IMR-90 (cell line): ENCODE measurements around the gene EPM2AIP1. TPM values are rescaled to one million over a fixed set of nuclear protein-coding genes. Genes with fewer than 3 reads are reported as not detected.

Experiments
- ATAC-seq: fragments of 200-7000 bp; cut with Tn5 transposase; 2 replicates; pipeline ENCODE4 v1.9.1; 2020; ENCODE audit warnings: low read depth, mild to moderate bottlenecking, moderate library complexity
- BruUV-seq: library from RNA; stranded (reverse); fragments of 400-500 nt; replicated peaks from 2 replicates; lab custom pipeline; 2021; lab: Mats Ljungman, UMichigan
- CTCF ChIA-PET: fragments of 300-600 bp; formaldehyde crosslinking; extraction: SDS; loops from one replicate; lab custom pipeline; 2021; ENCODE audit warnings: antibody characterized with exemption; lab: Yijun Ruan, JAX
- POLR2A ChIA-PET: fragments of 300-600 bp; sonication (Branson Sonifier 250); formaldehyde crosslinking; loops from one replicate; lab custom pipeline; 2022; ENCODE audit warnings: antibody characterized with exemption; ENCODE audit not compliant: unreplicated experiment; lab: Charles Lee
- DNase-seq: peaks from one replicate; pipeline ENCODE4 v3.0.0; 2013
- H2AFZ ChIP-seq: replicated peaks from 2 replicates; pipeline ENCODE3; 2013; ENCODE audit warnings: low read length, mild to moderate bottlenecking; ENCODE audit not compliant: poor library complexity
- H2AK5ac ChIP-seq: 2 replicates; pipeline ENCODE4 v1.6.1; 2013; ENCODE audit warnings: low read depth, low read length, inconsistent platforms
- H2AK9ac ChIP-seq: replicated peaks from 2 replicates; pipeline ENCODE3; 2013; ENCODE audit warnings: mild to moderate bottlenecking, low read depth, low read length, moderate library complexity; ENCODE audit not compliant: poor library complexity
- H2BK120ac ChIP-seq: 2 replicates; pipeline ENCODE4 v1.6.1; 2013; ENCODE audit warnings: low read depth, low read length, inconsistent platforms
- H2BK15ac ChIP-seq: 3 replicates; pipeline ENCODE4 v1.6.1; 2013; ENCODE audit warnings: low read depth, low read length, inconsistent platforms
- H2BK20ac ChIP-seq: 2 replicates; pipeline ENCODE4 v1.6.1; 2013; ENCODE audit warnings: low read depth, mild to moderate bottlenecking, inconsistent platforms, low read length, moderate library complexity
- H2BK5ac ChIP-seq: 2 replicates; pipeline ENCODE4 v1.6.1; 2013; ENCODE audit warnings: mild to moderate bottlenecking, low read depth, low read length, inconsistent platforms; ENCODE audit not compliant: poor library complexity, severe bottlenecking
- H3K14ac ChIP-seq: replicated peaks from 2 replicates; pipeline ENCODE4 v1.6.1; 2013; ENCODE audit warnings: low read depth, low read length, inconsistent platforms
- H3K18ac ChIP-seq: 2 replicates; pipeline ENCODE4 v1.6.1; 2013; ENCODE audit warnings: low read depth, low read length, control low read depth
- H3K23ac ChIP-seq: 2 replicates; pipeline ENCODE4 v1.6.1; 2013; ENCODE audit warnings: low read depth, low read length, inconsistent platforms
- H3K27ac ChIP-seq: 2 replicates; pipeline ENCODE4 v1.5.1; 2013; ENCODE audit warnings: mild to moderate bottlenecking, control low read depth, low read length; ENCODE audit not compliant: insufficient read depth
- H3K27me3 ChIP-seq: 2 replicates; pipeline ENCODE4 v1.6.1; 2013; ENCODE audit warnings: low read length; ENCODE audit not compliant: control insufficient read depth, insufficient read depth
- H3K36me3 ChIP-seq: 2 replicates; pipeline ENCODE4 v1.6.1; 2013; ENCODE audit warnings: low read length, mixed read lengths; ENCODE audit not compliant: control insufficient read depth, insufficient read depth
- H3K4ac ChIP-seq: 2 replicates; pipeline ENCODE4 v1.6.1; 2013; ENCODE audit warnings: low read depth, low read length, inconsistent platforms
- H3K4me1 ChIP-seq: 2 replicates; pipeline ENCODE4 v1.6.1; 2013; ENCODE audit warnings: low read length, mixed read lengths; ENCODE audit not compliant: control insufficient read depth, insufficient read depth
- H3K4me2 ChIP-seq: 2 replicates; pipeline ENCODE4 v1.6.1; 2013; ENCODE audit warnings: low read depth, mild to moderate bottlenecking, control low read depth, low read length, moderate library complexity
- H3K4me3 ChIP-seq: 2 replicates; pipeline ENCODE4 v1.5.1; 2013; ENCODE audit warnings: low read depth, mild to moderate bottlenecking, control low read depth, low read length, moderate library complexity; ENCODE audit not compliant: insufficient read depth
- H3K56ac ChIP-seq: 2 replicates; pipeline ENCODE4 v1.6.1; 2013; ENCODE audit warnings: low read length, inconsistent platforms; ENCODE audit not compliant: insufficient read depth; ENCODE audit errors: extremely low read depth
- H3K79me1 ChIP-seq, 2 experiments: 2 replicates each; pipeline ENCODE4 v1.6.1; 2013; ENCODE audit warnings: low read length in 2 of 2, inconsistent platforms in 1 of 2, low read depth in 1 of 2
- H3K9ac ChIP-seq: 2 replicates; pipeline ENCODE4 v1.6.1; 2013; ENCODE audit warnings: low read depth, low read length, control low read depth
- H3K9me1 ChIP-seq: 2 replicates; pipeline ENCODE4 v1.6.1; 2013; ENCODE audit warnings: low read length, inconsistent platforms; ENCODE audit not compliant: insufficient read depth
- H3K9me3 ChIP-seq: 2 replicates; pipeline ENCODE4 v1.6.1; 2013; ENCODE audit warnings: low read length; ENCODE audit not compliant: control insufficient read depth, insufficient read depth
- H4K20me1 ChIP-seq: 2 replicates; pipeline ENCODE4 v1.6.1; 2013; ENCODE audit warnings: low read length, inconsistent platforms; ENCODE audit not compliant: insufficient read depth
- H4K5ac ChIP-seq: 2 replicates; pipeline ENCODE4 v1.6.1; 2013; ENCODE audit warnings: mild to moderate bottlenecking, low read depth, low read length, control low read depth
- H4K8ac ChIP-seq, 2 experiments: 2 replicates each; pipeline ENCODE4 v1.6.1; 2013; ENCODE audit warnings: low read depth in 2 of 2, low read length in 2 of 2, control low read depth in 1 of 2, inconsistent platforms in 1 of 2
- H4K91ac ChIP-seq: 2 replicates; pipeline ENCODE4 v1.6.1; 2013; ENCODE audit warnings: low read depth, low read length, inconsistent platforms; ENCODE audit not compliant: insufficient read depth
- CEBPB ChIP-seq: IDR thresholded peaks from 2 replicates; pipeline ENCODE4 v1.6.1; 2012; ENCODE audit warnings: low read depth, low read length, improper control_type of control experiment
- FOS ChIP-seq: fragments of 150-350 bp; IDR thresholded peaks from 2 replicates; pipeline ENCODE4 v1.6.1; 2016; ENCODE audit warnings: low read depth, low read length
- MAZ ChIP-seq: IDR thresholded peaks from 2 replicates; pipeline ENCODE4 v1.6.1; 2012; ENCODE audit warnings: low read depth, mild to moderate bottlenecking, low read length, improper control_type of control experiment, moderate library complexity, borderline replicate concordance
- SMC3 ChIP-seq: fragments of 150-350 bp; IDR thresholded peaks from 2 replicates; pipeline ENCODE4 v1.6.1; 2016; ENCODE audit warnings: low read depth, mild to moderate bottlenecking, antibody characterized with exemption, low read length, moderate library complexity
- WGBS, 2 experiments: methylation state at CpG; one replicate each; pipeline versions ENCODE4 v1.1.5 to v1.1.7; 2013; ENCODE audit warnings: missing lambda C conversion rate in 2 of 2; ENCODE audit not compliant: insufficient read length in 1 of 2; ENCODE audit errors: extremely low coverage in 2 of 2; 5-methylcytosine and 5-hydroxymethylcytosine counted together
- dilution Hi-C: fragments of 300-500 bp; cut with HindIII; formaldehyde crosslinking; loops from one replicate; pipeline ENCODE4 v1.14.3; 2018; ENCODE audit warnings: low sequenced_read_pairs; ENCODE audit not compliant: unreplicated experiment
- in situ Hi-C: fragments of 300-500 bp; cut with MboI; formaldehyde crosslinking; loops from 3 replicates; pipeline ENCODE4 v1.14.3; 2019; ENCODE audit warnings: low sequenced_read_pairs, inconsistent platforms, mixed read lengths
- intact Hi-C: fragments of 100-400 bp; cut with micrococcal nuclease; formaldehyde crosslinking; loops from 2 replicates; pipeline ENCODE4 v1.10.0; 2022
- polyA plus RNA-seq, 3 experiments: library from polyadenylated mRNA; depleted of rRNA; stranded (reverse); fragments of >200 nt; gene quantifications; 2 replicates each; pipeline ENCODE4 v1.2.3, GENCODE V29; 2012; ENCODE audit warnings: low replicate concordance in 1 of 3
- total RNA-seq: library from RNA; depleted of rRNA; stranded (reverse); fragments of >200 nt; gene quantifications from 2 replicates; pipeline ENCODE4 v1.2.3, GENCODE V29; 2012

Gene EPM2AIP1
- total and polyA plus RNA-seq, 2 of the 4 experiments (the other 2 are of a cell fraction) = 6.4 to 13.4 TPM

- dilution Hi-C loops = no loop called here
- TF ChIP-seq MAZ = no peak
- no peak for TF ChIP-seq SMC3
- TF ChIP-seq CEBPB = no peak
- no peak for TF ChIP-seq FOS
- Histone ChIP-seq H3K4me2 (no peak overlapping the region), H3K14ac (no peak overlapping the region), H3K56ac (no peak overlapping the region), H2BK20ac (no peak overlapping the region), H2AK9ac (no peak overlapping the region), H4K20me1 (no peaks in the 10 kb centered on the region), H3K23ac (no peak overlapping the region), H3K9me3 (no peaks in the 10 kb centered on the region), H2BK5ac (no peak overlapping the region), H2BK120ac (no peak overlapping the region), H3K27ac (no peak overlapping the region), H3K4me1 (peaks cover 3% of the 10 kb centered on the region), H3K79me1 (no peaks in the 10 kb centered on the region), H2AFZ (no peak overlapping the region), H3K4me3 (no peak overlapping the region), H3K9me1 (0 out of 2 replicates have a peak, but pooled peaks cover 2% of the 10 kb centered on the region), H4K5ac (no peak overlapping the region), H4K91ac (no peak overlapping the region), H2AK5ac (no peak overlapping the region), H3K27me3 (no peaks in the 10 kb centered on the region), H3K18ac (no peak overlapping the region), H3K4ac (no peak overlapping the region), H4K8ac (no peak overlapping the region), H2BK15ac (no peak overlapping the region), H3K9ac (no peak overlapping the region), H3K36me3 (no peaks in the 10 kb centered on the region)
- in situ Hi-C loops = no loop called here
- WGBS, 2 experiments = no CpG with 5 or more reads among the region's 1 CpG
- ChIA-PET CTCF (interaction anchor here (1.2 kb wide), 1 partner anchor 13 kb away, joined by 3 read pairs; no protein-coding TSS in a partner anchor), POLR2A (interaction anchor here (1.0 kb wide), 1 partner anchor 20 kb away, joined by 3 read pairs; the partner anchor contains the start of genes EPM2AIP1 and MLH1)
- intact Hi-C loops = no loop called here
- no peak for DNase-seq
- no peak for ATAC-seq
- no TSS peak for BruUV-seq
Measured at GRCh38 chr3:36973139-36973538, 19.8 kb downstream of the EPM2AIP1 start.
